Nephron (organoid): ENCODE measurements around the gene ENTHD1.
"Not testable (repeated sequence)": the region's sequence is repeated elsewhere in the genome, so short reads cannot be mapped to it uniquely, and the experiment has no call there.

ENCODE experiments used
- H3K27ac Mint-ChIP-seq, 3 experiments: 2 replicates each; pipeline ENCODE4 v1.8.0; 2020; ENCODE audit warnings: mixed read lengths in 3 of 3, mild to moderate bottlenecking in 2 of 3, moderate library complexity in 1 of 3
- H3K27me3 Mint-ChIP-seq: 2 replicates; pipeline ENCODE4 v1.8.0; 2021; ENCODE audit warnings: low read depth, mild to moderate bottlenecking, moderate library complexity, mixed read lengths
- H3K36me3 Mint-ChIP-seq: 2 replicates; pipeline ENCODE4 v1.8.0; 2020; ENCODE audit warnings: low read depth, mixed read lengths
- H3K4me1 Mint-ChIP-seq: 2 replicates; pipeline ENCODE4 v1.8.0; 2020; ENCODE audit warnings: mixed read lengths
- H3K4me3 Mint-ChIP-seq, 3 experiments: 2 replicates each; pipeline ENCODE4 v1.8.0; 2020; ENCODE audit warnings: mild to moderate bottlenecking in 3 of 3, mixed read lengths in 3 of 3, moderate library complexity in 2 of 3
- H3K9me3 Mint-ChIP-seq: 2 replicates; pipeline ENCODE4 v1.8.0; 2020; ENCODE audit warnings: mixed read lengths
- TF ChIP-seq, protein P1 (sequence below), 3 experiments: fragments of 200-600 bp; sonication (generic); IDR thresholded peaks; one replicate each; pipeline ENCODE4 v1.5.0; 2021; ENCODE audit warnings: antibody characterized with exemption in 3 of 3; ENCODE audit not compliant: unreplicated experiment in 3 of 3

Gene ENTHD1

DNA sequence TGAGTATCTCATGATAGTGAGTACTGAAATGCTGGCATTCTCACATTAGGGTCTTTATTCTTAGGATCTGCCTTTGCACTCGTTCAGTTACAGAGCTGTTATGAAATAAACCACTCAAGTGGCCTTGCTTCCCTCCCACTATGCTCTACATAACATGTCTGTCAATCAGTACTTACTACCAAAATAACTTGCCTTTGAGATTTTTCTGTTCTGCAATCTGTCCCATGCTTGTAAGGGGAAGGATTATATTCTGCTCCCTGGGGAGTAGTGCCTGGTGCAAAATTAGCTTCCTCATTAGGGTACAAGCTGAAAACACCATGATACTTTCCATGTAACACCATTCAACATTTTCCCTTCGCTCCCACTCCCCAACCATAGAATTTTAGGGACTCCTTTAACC, 5.4 kb upstream of the ENTHD1 start:
- no peaks in the 10 kb centered on the region for H3K4me1 Mint-ChIP-seq
- no peaks in the 10 kb centered on the region for H3K9me3 Mint-ChIP-seq
- H3K27ac Mint-ChIP-seq, result no peak overlapping the region
- H3K4me3 Mint-ChIP-seq, result no peak overlapping the region
- peaks cover 7% of the 10 kb centered on the region for H3K27me3 Mint-ChIP-seq
- TF ChIP-seq, protein P1, sequence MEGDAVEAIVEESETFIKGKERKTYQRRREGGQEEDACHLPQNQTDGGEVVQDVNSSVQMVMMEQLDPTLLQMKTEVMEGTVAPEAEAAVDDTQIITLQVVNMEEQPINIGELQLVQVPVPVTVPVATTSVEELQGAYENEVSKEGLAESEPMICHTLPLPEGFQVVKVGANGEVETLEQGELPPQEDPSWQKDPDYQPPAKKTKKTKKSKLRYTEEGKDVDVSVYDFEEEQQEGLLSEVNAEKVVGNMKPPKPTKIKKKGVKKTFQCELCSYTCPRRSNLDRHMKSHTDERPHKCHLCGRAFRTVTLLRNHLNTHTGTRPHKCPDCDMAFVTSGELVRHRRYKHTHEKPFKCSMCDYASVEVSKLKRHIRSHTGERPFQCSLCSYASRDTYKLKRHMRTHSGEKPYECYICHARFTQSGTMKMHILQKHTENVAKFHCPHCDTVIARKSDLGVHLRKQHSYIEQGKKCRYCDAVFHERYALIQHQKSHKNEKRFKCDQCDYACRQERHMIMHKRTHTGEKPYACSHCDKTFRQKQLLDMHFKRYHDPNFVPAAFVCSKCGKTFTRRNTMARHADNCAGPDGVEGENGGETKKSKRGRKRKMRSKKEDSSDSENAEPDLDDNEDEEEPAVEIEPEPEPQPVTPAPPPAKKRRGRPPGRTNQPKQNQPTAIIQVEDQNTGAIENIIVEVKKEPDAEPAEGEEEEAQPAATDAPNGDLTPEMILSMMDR (IDR thresholded peaks at IDR 0.05; ENCODE audit: unreplicated experiment in 3 of 3), result no peak
- no peaks in the 10 kb centered on the region for H3K36me3 Mint-ChIP-seq

GRCh38 chr22:39897841-39898240, 4.3 kb upstream of the ENTHD1 start:
- Mint-ChIP-seq H3K27me3 (peaks cover 10% of the 10 kb centered on the region), H3K4me3 (no peak overlapping the region)

GRCh38 chr22:39896313-39896996, 2.9 kb upstream of the ENTHD1 start:
- TF ChIP-seq, protein P1 (IDR thresholded peaks at IDR 0.05; ENCODE audit: unreplicated experiment in 3 of 3), result no peak
- Mint-ChIP-seq H3K4me1 (no peaks in the 10 kb centered on the region), H3K4me3 (no peak overlapping the region), H3K9me3 (no peaks in the 10 kb centered on the region), H3K27ac (no peak overlapping the region), H3K27me3 (peaks cover 8% of the 10 kb centered on the region), H3K36me3 (no peaks in the 10 kb centered on the region)

More at GRCh38 chr22:39897841-39898240, 4.3 kb upstream of the ENTHD1 start:
- TF ChIP-seq, protein P1 (IDR thresholded peaks at IDR 0.05; ENCODE audit: unreplicated experiment in 3 of 3), result no peak
- no peaks in the 10 kb centered on the region for H3K36me3 Mint-ChIP-seq
- H3K9me3 Mint-ChIP-seq, result no peaks in the 10 kb centered on the region
- no peak overlapping the region for H3K27ac Mint-ChIP-seq
- no peaks in the 10 kb centered on the region for H3K4me1 Mint-ChIP-seq

GRCh38 chr22:39895682-39896081, 2.1 kb upstream of the ENTHD1 start:
- TF ChIP-seq, protein P1 (IDR thresholded peaks at IDR 0.05; ENCODE audit: unreplicated experiment in 3 of 3), result no peak
- no peaks in the 10 kb centered on the region for H3K36me3 Mint-ChIP-seq
- no peak overlapping the region for H3K27ac Mint-ChIP-seq
- no peaks in the 10 kb centered on the region for H3K4me1 Mint-ChIP-seq
- peaks cover 8% of the 10 kb centered on the region for H3K27me3 Mint-ChIP-seq
- no peak overlapping the region for H3K4me3 Mint-ChIP-seq
- H3K9me3 Mint-ChIP-seq, result no peaks in the 10 kb centered on the region

DNA sequence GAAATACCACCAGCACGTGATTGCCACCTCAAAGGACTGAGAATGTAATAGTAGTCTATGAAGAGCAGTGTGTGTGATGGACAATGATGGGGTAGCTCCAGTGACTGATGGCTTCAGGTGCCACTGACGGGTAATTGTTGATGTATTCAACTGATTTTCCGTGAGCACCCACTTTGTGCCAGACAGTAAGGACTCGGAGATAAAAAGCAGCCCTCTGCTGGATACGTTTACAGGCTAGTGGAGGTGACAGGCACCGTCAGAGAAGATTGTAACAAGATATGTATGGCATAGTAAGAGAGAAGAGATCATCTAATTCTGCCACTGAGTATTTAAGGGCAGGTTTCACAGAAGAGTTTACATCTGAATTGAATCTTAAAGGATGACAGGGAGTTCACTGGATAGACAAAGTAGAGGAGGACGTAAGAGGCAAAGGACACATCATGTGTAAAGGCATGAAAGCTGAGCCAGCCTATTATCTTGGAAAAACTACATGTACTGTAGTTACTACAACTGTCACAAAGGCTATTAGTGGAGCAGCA, 1.1 kb upstream of the ENTHD1 start:
- Mint-ChIP-seq H3K4me1 (no peaks in the 10 kb centered on the region), H3K9me3 (no peaks in the 10 kb centered on the region), H3K4me3 (no peak overlapping the region), H3K27me3 (peaks cover 5% of the 10 kb centered on the region), H3K27ac (no peak overlapping the region), H3K36me3 (no peaks in the 10 kb centered on the region)
- TF ChIP-seq, protein P1 (IDR thresholded peaks at IDR 0.05; ENCODE audit: unreplicated experiment in 3 of 3), result no peak

GRCh38 chr22:39889924-39890323, 3.6 kb downstream of the ENTHD1 start:
- not testable (repeated sequence) for H3K27ac Mint-ChIP-seq, H3K4me3 Mint-ChIP-seq, H3K27me3 Mint-ChIP-seq, H3K9me3 Mint-ChIP-seq, H3K36me3 Mint-ChIP-seq, H3K4me1 Mint-ChIP-seq
